Stimulated activated memory B cell treated with anti-CD40 and anti-IgM and Interleukin-4, amounts not matched to agents 10 μg/mL and 1 μg/mL and 100 μg/mL, for 72 hours (primary cell): ENCODE measurements around the gene MAP3K20.
"Not testable (repeated sequence)": the region's sequence is repeated elsewhere in the genome, so short reads cannot be mapped to it uniquely, and the experiment has no call there.

Experiments
- ATAC-seq: fragments of 150-1000 bp; cut with Tn5 transposase; 2 replicates; pipeline ENCODE4 v1.10.0; 2021
- H3K27ac Mint-ChIP-seq: one replicate; pipeline ENCODE4 v1.8.0; 2022; ENCODE audit warnings: mild to moderate bottlenecking, mixed read lengths
- H3K27me3 Mint-ChIP-seq: one replicate; pipeline ENCODE4 v1.8.0; 2022; ENCODE audit warnings: mixed read lengths
- H3K36me3 Mint-ChIP-seq: one replicate; pipeline ENCODE4 v1.8.0; 2022; ENCODE audit warnings: mixed read lengths
- H3K4me1 Mint-ChIP-seq: one replicate; pipeline ENCODE4 v1.8.0; 2022; ENCODE audit warnings: mixed read lengths
- H3K4me3 Mint-ChIP-seq: one replicate; pipeline ENCODE4 v1.8.0; 2022; ENCODE audit warnings: mild to moderate bottlenecking, moderate library complexity, mixed read lengths
- H3K9me3 Mint-ChIP-seq: one replicate; pipeline ENCODE4 v1.8.0; 2022; ENCODE audit warnings: mixed read lengths

The MAP3K20 gene

GRCh38 chr2:173249661-173250641 lies 174.3 kb downstream of the MAP3K20 start:
- no peaks in the 10 kb centered on the region for H3K9me3 Mint-ChIP-seq
- H3K27ac Mint-ChIP-seq, result no peak overlapping the region
- ATAC-seq, result no peak
- H3K27me3 Mint-ChIP-seq, result no peaks in the 10 kb centered on the region
- no peak overlapping the region for H3K4me3 Mint-ChIP-seq
- H3K4me1 Mint-ChIP-seq, result no peaks in the 10 kb centered on the region
- no peaks in the 10 kb centered on the region for H3K36me3 Mint-ChIP-seq

- no peaks in the 10 kb centered on the region for H3K4me1 Mint-ChIP-seq
- H3K9me3 Mint-ChIP-seq, result no peaks in the 10 kb centered on the region
- no peak for ATAC-seq
- H3K36me3 Mint-ChIP-seq, result no peaks in the 10 kb centered on the region
- no peak overlapping the region for H3K27ac Mint-ChIP-seq
- no peak overlapping the region for H3K4me3 Mint-ChIP-seq
- H3K27me3 Mint-ChIP-seq, result no peaks in the 10 kb centered on the region
Observed at GRCh38 chr2:173251225-173251624, 175.6 kb downstream of the MAP3K20 start.

DNA sequence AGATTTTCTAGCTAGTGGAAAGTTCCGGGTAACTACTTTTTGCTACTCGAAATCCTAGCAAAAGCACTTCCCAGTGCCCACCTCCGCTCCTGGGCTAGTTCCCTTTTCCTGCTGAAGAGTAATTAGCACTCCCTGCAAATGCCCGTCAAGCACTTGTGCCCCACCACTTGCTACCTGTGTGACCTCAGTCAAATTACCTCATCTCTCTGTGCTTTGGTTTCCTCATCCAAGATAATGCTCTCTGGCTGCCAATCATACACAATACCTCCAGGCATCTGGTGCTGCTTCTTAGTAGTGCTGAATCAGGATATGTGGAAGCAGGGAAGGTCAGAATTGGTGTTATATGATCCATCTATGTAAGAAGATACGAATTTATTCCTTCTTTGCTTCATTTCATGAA lies 176.9 kb downstream of the MAP3K20 start:
- Mint-ChIP-seq H3K36me3 (peaks cover 5% of the 10 kb centered on the region), H3K9me3 (peaks cover 2% of the 10 kb centered on the region), H3K4me3 (no peak overlapping the region), H3K27me3 (no peaks in the 10 kb centered on the region), H3K27ac (no peak overlapping the region), H3K4me1 (no peaks in the 10 kb centered on the region)
- ATAC-seq, result no peak

DNA sequence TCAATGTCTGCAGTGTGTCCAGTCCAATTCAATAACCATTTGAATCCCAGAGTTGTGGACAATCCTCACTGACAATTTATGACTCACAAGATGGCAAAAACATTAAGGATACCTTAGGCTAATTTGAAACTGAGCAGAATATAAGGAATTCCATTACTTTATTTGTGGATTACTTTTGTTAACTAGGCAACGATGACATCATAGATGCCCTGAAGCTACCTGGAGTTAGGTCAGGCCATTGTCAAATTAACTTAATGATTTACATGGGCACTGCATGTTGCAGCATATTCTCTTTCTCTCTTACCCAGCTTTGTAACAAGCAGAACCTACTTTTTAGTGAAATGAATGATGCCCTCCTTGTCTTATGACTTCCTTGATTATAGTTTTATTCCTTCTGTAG lies 179.0 kb downstream of the MAP3K20 start:
- H3K9me3 Mint-ChIP-seq, result peaks cover 2% of the 10 kb centered on the region
- ATAC-seq, result no peak
- no peaks in the 10 kb centered on the region for H3K27me3 Mint-ChIP-seq
- H3K4me3 Mint-ChIP-seq, result no peak overlapping the region
- no peaks in the 10 kb centered on the region for H3K4me1 Mint-ChIP-seq
- H3K27ac Mint-ChIP-seq, result no peak overlapping the region
- peaks cover 12% of the 10 kb centered on the region for H3K36me3 Mint-ChIP-seq

- ATAC-seq, result no peak
- Mint-ChIP-seq H3K4me3 (no peak overlapping the region), H3K27me3 (no peaks in the 10 kb centered on the region), H3K36me3 (peaks cover 23% of the 10 kb centered on the region), H3K27ac (no peak overlapping the region), H3K9me3 (peaks cover 2% of the 10 kb centered on the region), H3K4me1 (no peaks in the 10 kb centered on the region)
Observed at GRCh38 chr2:173258701-173259100, 183.1 kb downstream of the MAP3K20 start.

DNA sequence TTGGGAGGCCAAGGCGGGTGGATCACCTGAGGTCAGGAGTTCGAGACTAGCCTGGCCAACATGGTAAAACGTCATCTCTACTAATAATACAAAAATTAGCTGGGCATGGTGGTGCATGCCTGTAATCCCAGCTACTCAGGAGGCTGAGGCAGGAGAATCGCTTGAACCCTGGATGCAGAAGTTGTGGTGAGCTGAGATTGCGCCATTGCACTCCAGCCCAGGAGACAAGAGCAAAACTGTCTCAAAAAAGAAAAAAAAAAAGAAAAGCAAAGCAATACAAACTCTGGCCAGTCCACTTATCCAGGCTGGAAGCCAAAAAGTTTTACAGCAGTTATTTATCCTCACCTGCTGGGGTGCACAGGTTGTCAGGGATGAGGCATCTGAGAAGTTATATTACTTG lies 186.7 kb downstream of the MAP3K20 start:
- H3K27me3 Mint-ChIP-seq, ATAC-seq, H3K27ac Mint-ChIP-seq, H3K4me3 Mint-ChIP-seq, H3K9me3 Mint-ChIP-seq: not testable (repeated sequence)
- Mint-ChIP-seq H3K4me1 (peaks cover 16% of the 10 kb centered on the region), H3K36me3 (peaks cover 25% of the 10 kb centered on the region)

DNA sequence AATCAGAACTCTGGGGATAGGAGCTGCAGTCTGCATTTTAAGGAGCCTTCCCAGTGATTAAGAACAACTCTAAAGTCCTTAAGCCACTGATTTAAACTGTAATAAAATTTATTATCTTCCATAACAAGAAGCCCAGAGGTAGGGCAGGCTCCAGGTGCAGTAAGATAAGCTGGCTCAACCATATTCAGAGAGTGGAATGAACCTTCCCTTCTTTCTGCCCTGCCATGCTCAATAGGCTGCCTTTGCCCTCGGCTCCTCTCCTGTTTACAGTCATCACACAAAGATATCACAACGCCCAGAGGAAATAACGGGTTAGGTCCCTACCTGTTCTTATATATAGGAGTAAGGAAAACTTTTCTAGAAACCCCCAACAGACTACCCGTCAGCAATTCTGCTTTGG lies 188.5 kb downstream of the MAP3K20 start:
- Mint-ChIP-seq H3K27ac (peak overlapping the region; percentile 82), H3K36me3 (peaks cover 22% of the 10 kb centered on the region), H3K9me3 (no peaks in the 10 kb centered on the region), H3K4me1 (peaks cover 16% of the 10 kb centered on the region), H3K4me3 (peak overlapping the region; percentile 78), H3K27me3 (no peaks in the 10 kb centered on the region)
- ATAC-seq, result no peak

- Mint-ChIP-seq H3K27me3 (no peaks in the 10 kb centered on the region), H3K36me3 (peaks cover 16% of the 10 kb centered on the region), H3K27ac (peak overlapping the region; percentile 82), H3K9me3 (no peaks in the 10 kb centered on the region), H3K4me1 (peaks cover 16% of the 10 kb centered on the region), H3K4me3 (peak overlapping the region; percentile 78)
- ATAC-seq, result peak; percentile 99
Observed at GRCh38 chr2:173264603-173265366, 189.1 kb downstream of the MAP3K20 start.

- H3K4me1 Mint-ChIP-seq, result no peaks in the 10 kb centered on the region
- no peaks in the 10 kb centered on the region for H3K9me3 Mint-ChIP-seq
- H3K4me3 Mint-ChIP-seq, result no peak overlapping the region
- ATAC-seq, result no peak
- H3K27me3 Mint-ChIP-seq, result no peaks in the 10 kb centered on the region
- no peak overlapping the region for H3K27ac Mint-ChIP-seq
- peaks cover 3% of the 10 kb centered on the region for H3K36me3 Mint-ChIP-seq
Observed at GRCh38 chr2:173271135-173271534, 195.5 kb downstream of the MAP3K20 start.

GRCh38 chr2:173271825-173272224 lies 196.2 kb downstream of the MAP3K20 start:
- no peaks in the 10 kb centered on the region for H3K27me3 Mint-ChIP-seq
- H3K27ac Mint-ChIP-seq, result no peak overlapping the region
- no peaks in the 10 kb centered on the region for H3K36me3 Mint-ChIP-seq
- ATAC-seq, result no peak
- H3K9me3 Mint-ChIP-seq, result no peaks in the 10 kb centered on the region
- H3K4me3 Mint-ChIP-seq, result no peak overlapping the region
- H3K4me1 Mint-ChIP-seq, result no peaks in the 10 kb centered on the region

DNA sequence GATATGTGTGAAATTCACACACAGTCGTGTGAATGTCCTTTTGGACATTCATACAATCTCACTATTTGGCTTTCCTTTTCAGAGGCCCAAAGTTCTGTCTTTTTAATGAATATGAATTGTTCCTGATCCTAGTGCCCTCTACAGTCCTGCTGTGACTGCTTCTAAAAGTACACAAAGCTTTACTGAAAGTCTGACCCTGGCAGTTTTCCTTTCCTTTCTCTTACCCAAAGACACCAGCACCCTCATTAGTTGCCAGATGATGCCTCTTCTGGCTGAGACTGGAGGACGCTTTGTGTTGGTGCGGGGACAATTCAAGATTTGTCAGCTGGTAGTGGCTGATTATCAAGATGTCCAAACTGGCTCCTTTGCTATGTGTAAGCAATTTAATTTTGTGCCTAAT lies 197.2 kb downstream of the MAP3K20 start:
- no peak overlapping the region for H3K4me3 Mint-ChIP-seq
- no peaks in the 10 kb centered on the region for H3K27me3 Mint-ChIP-seq
- H3K27ac Mint-ChIP-seq, result no peak overlapping the region
- no peaks in the 10 kb centered on the region for H3K36me3 Mint-ChIP-seq
- H3K4me1 Mint-ChIP-seq, result no peaks in the 10 kb centered on the region
- ATAC-seq, result no peak
- no peaks in the 10 kb centered on the region for H3K9me3 Mint-ChIP-seq

DNA sequence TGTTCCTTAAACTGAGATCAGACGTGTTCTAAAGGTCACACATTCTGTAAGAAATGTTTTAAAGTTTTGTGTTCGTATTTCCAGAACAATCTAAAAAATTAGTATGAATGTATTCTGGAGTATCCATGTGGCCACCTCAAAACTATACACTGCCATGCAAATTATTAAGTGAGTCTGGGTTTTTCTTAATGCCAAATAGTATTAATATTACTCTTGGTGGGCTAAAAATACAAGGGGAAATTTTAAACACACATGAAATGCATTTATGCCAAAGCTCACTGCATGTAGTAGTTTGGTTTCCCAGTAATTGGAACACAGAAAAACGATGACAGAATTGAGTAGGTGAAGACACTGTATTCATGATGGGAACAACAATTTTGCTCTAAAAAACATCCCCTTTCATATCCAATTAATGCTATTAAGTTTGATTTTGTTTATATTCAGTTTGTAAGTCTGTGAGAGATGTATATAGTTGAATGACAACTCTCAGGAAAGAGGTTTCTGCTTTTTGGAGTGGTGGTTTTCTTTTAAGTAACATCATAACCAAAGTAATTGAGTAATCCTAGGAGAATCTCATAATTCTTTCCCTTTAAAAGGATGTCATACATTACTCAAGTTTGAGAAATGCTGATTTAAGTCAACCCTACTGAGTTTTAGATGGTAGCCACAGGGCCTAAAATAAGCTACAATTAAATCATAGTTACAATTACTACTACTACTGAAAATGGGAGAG lies 203.3 kb downstream of the MAP3K20 start:
- H3K36me3 Mint-ChIP-seq, result no peaks in the 10 kb centered on the region
- H3K27me3 Mint-ChIP-seq, result peaks cover 9% of the 10 kb centered on the region
- H3K4me1 Mint-ChIP-seq, result peaks cover 16% of the 10 kb centered on the region
- no peak for ATAC-seq
- H3K27ac Mint-ChIP-seq, result no peak overlapping the region
- no peak overlapping the region for H3K4me3 Mint-ChIP-seq
- H3K9me3 Mint-ChIP-seq, result no peaks in the 10 kb centered on the region

- Mint-ChIP-seq H3K9me3 (no peaks in the 10 kb centered on the region), H3K36me3 (no peaks in the 10 kb centered on the region), H3K27ac (no peak overlapping the region), H3K4me3 (no peak overlapping the region), H3K27me3 (peaks cover 9% of the 10 kb centered on the region), H3K4me1 (peaks cover 16% of the 10 kb centered on the region)
- no peak for ATAC-seq
Observed at GRCh38 chr2:173279527-173279868, 203.9 kb downstream of the MAP3K20 start.

DNA sequence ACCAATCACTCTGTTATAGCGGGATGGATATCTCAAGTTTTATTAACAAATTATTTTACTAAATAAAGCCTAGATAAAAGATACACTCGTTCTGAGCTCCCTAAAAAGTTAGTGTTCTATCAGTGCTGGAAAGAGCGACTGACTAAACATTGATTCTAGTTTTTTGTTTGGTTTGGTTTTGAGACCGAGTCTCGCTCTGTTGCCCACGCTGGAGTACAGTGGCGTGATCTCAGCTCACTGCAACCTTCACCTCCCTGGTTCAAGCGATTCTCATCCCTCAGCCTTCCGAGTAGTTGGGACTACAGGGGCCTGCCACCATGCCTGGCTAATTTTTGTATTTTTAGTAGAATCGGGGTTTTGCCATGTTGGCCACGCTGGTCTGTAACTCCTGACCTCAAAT lies 205.2 kb downstream of the MAP3K20 start:
- peaks cover 18% of the 10 kb centered on the region for H3K4me1 Mint-ChIP-seq
- H3K27me3 Mint-ChIP-seq, result peaks cover 9% of the 10 kb centered on the region
- no peaks in the 10 kb centered on the region for H3K9me3 Mint-ChIP-seq
- no peak overlapping the region for H3K27ac Mint-ChIP-seq
- ATAC-seq, result no peak
- peak overlapping the region; percentile 39 for H3K4me3 Mint-ChIP-seq
- no peaks in the 10 kb centered on the region for H3K36me3 Mint-ChIP-seq

- H3K4me1 Mint-ChIP-seq, result peaks cover 28% of the 10 kb centered on the region
- H3K4me3 Mint-ChIP-seq, result peak overlapping the region; percentile 55
- ATAC-seq, H3K27ac Mint-ChIP-seq, H3K36me3 Mint-ChIP-seq, H3K27me3 Mint-ChIP-seq, H3K9me3 Mint-ChIP-seq: not testable (repeated sequence)
Observed at GRCh38 chr2:173281898-173282297, 206.3 kb downstream of the MAP3K20 start.
